Measurements from ENCODE around the gene PDE3B.

Gene PDE3B

DNA sequence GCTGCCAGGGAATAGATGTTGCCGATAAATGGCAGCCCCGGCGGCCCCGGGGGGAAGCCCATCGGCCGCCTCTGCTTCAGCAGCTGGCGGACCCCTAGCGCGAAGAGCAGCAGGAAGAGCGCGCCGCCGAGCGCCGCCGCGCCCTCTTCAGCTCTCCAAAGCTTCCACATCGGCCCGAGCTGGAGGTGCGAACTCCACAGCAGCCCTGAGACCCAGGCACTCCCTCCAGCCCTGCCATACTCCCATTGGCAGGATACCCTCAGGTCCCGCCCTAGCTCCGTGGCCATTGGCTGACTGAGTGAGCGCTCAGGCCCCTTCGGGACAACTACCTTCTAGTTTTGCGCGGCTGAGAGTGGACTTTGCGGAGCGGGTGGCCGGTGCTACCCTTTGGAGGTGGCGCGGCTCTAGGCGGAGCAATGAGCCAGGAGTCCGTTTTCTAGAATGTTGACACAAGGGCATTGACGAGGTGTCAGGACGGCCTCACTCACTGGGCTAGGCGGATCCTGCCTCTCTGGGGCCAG, 248.5 kb downstream of the PDE3B start, which contains the start of gene CYP2R1:
TSS of gene CYP2R1 (minus strand) at position 196 of the 521 bp plus-strand sequence. CDS start at position 170, 26 bp downstream.
- DNase-seq = peak; percentile 97

- no peak for DNase-seq
Observed at GRCh38 chr11:14892577-14892976, 249.0 kb downstream of the PDE3B start.

- DNase-seq = peak; percentile 78
Observed at GRCh38 chr11:14894657-14895598, 251.3 kb downstream of the PDE3B start.

GRCh38 chr11:14898355-14898754, 254.8 kb downstream of the PDE3B start:
- no peak for DNase-seq

DNA sequence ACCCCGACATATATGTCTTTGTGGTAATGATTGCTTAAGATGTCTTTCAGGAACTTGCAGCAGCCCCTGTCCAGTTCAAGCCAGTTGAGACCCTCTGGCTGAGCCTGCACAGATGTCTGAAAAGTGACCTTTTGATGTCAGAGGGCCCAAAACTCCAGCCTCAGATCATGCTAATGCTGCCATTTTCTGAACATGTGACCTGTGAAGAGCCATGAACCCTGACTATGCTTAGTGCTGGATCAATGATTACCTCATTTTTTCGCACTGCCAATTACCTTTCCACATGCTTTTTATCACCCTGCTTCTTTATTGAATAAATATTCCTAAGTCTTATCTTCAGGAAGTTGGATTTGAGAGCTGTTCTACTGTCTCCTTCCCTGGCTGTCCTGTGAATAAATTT, 255.3 kb downstream of the PDE3B start:
- DNase-seq = no peak

- peak; percentile 78 for DNase-seq
Observed at GRCh38 chr11:14902650-14903350, 259.2 kb downstream of the PDE3B start.

- DNase-seq = peak; percentile 49
Observed at GRCh38 chr11:14904745-14905103, 261.1 kb downstream of the PDE3B start.

DNA sequence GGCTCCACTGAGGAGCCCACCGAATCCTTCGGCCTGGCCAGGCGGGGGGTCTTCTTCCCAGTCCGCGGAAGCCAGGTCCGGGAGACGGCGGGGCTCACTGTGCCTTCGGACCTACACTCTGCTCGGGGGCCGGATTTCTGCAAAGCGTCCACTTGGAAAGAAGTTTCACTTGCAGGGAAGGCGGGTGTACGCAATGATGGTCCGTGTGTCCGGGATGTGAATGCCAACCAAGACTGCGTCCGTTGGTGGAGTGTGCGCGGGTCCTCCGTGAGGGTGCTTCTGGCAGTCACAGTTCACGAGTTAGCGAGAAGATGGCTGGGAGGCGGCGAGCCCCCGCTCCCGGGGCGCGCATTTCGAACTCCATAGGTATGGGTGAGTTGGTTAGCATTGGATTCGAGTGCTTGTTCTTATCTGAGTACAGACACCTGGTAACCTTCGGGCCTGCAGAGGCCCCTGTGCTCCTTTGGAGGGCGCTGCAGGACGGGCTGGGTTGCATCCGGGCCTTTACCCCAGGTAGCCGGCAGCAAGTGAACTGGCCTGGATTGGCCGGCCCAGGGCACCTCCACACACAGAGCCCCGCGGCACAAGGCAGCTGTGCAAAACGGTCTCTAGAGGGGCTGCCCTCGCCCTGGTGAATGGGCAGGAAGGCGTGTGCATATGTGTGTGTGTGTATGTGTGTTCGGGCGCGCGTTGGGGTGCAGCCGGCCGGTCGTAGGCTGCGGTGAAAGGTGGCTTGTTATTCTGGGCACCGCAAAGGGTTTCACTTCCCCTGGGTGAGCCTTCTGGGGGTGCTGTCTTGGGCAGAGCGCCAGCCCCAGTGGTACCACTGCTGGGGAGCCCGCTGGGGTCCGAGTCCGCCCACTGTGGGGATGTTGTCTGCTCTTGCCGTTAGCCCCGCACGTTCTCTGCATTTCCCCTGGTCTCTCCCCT, 261.8 kb downstream of the PDE3B start:
- DNase-seq = peak; percentile 23

GRCh38 chr11:14906578-14906977, 263.0 kb downstream of the PDE3B start:
- no peak for DNase-seq

DNA sequence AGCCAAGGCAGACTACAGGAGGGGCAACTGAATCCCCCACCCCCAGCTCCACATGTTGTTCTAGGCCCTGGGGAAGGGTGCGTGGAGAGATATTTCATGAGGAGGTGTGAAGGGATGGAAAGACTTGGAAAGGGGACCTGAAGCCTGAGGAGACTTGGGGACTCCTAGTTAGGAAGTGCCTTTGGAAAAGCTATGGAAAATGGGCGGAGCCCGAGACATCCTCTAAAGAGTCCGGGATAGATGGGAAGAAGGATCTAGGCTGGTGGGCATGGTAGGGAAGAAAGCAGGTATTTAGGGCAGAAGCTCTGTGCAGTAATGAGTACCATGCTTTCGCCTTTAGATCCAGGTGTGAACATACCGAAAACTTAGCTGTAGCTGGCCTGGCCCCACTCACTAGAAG, 263.4 kb downstream of the PDE3B start:
- no peak for DNase-seq

- DNase-seq = peak; percentile 24
Observed at GRCh38 chr11:14907411-14908213, 264.0 kb downstream of the PDE3B start.

- peak; percentile 26 for DNase-seq
Observed at GRCh38 chr11:14908214-14908880, 264.7 kb downstream of the PDE3B start.

DNA sequence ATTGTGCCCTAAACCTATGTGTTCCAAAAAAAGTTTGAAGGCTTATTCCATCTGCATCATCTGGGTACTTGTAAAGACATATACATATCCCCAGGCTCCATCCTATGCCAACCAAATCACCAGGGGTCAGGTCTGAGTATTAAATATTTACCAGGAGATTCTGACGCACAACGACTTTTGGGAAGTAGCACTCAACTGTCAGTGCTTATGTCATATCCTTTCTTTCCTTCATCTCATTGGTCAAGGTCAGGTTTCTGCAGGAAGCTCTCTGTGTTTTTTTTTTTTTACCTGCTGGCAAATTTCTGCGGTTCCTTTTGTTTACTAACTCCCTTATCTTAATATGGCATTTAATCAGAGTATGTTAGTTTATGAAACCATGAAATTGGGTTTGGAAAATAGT, 270.9 kb downstream of the PDE3B start:
- DNase-seq = no peak

DNA sequence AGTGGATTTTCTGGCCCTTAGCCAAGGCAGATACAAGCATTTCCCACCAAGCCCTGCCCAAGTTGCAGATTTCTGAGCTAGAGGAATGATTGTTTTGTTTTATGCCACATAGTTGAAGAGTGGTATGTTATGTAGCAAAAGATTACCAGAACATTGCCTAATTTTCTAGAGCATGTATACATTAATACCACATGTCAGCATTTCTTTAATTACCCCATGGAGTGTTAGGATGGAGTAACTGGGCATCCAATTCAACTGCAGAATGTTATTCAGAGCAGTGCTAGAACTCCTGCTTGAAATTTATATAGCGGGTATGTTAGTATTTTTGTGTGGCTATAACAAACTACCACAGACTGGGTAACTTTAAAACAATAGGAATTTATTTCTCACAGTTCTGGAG, 272.8 kb downstream of the PDE3B start:
- DNase-seq = no peak

Data from fibroblast of skin of abdomen (primary cell).